Epithelial cell of proximal tubule (primary cell): Measurements from ENCODE around the gene SRP68. TPM values are rescaled to one million over a fixed set of nuclear protein-coding genes. Genes with fewer than 3 reads are reported as not detected.
"Not testable (repeated sequence)": the region's sequence is repeated elsewhere in the genome, so short reads cannot be mapped to it uniquely, and the experiment has no call there.

ENCODE experiments used
- DNase-seq: peaks from one replicate; pipeline ENCODE4 v3.0.0-alpha.2; 2011; ENCODE audit warnings: low read depth
- H3K4me3 ChIP-seq: 2 replicates; pipeline ENCODE4 v1.5.1; 2011; ENCODE audit warnings: low read depth, mild to moderate bottlenecking, low read length
- CTCF ChIP-seq: conservative IDR thresholded peaks from 2 replicates; pipeline ENCODE4 v1.5.1; 2012; ENCODE audit warnings: low read depth, mild to moderate bottlenecking, low read length
- total RNA-seq: library from RNA; depleted of rRNA; stranded (reverse); fragments of >200 nt; gene quantifications from 2 replicates; pipeline ENCODE4 v1.2.3, GENCODE V29; 2015

The SRP68 gene
- total RNA-seq, 1 donor from 2014 or later: 15.3 TPM

- TF ChIP-seq CTCF: no peak
- H3K4me3 ChIP-seq: no peak overlapping the region
- no peak for DNase-seq
These were observed 7.2 kb upstream of the SRP68 start for GRCh38 chr17:76079535-76079955.

- H3K4me3 ChIP-seq: no peak within 1 kb of the TSS
- TF ChIP-seq CTCF: no peak
- no peak for DNase-seq
These were observed 6.7 kb upstream of the SRP68 start, which contains the start of gene ZACN for GRCh38 chr17:76078860-76079534. Gene ZACN (plus strand): TSS chr17:76079182. CDS start chr17:76079265, 83 bp downstream.

GRCh38 chr17:76078370-76078769 is 6.1 kb upstream of the SRP68 start:
- H3K4me3 ChIP-seq, DNase-seq: not testable (repeated sequence)

GRCh38 chr17:76077584-76078110 is 5.3 kb upstream of the SRP68 start:
- no peak overlapping the region for H3K4me3 ChIP-seq
- no peak for DNase-seq
- TF ChIP-seq CTCF: no peak

GRCh38 chr17:76076765-76077583 is 4.7 kb upstream of the SRP68 start:
- DNase-seq: no peak
- no peak for TF ChIP-seq CTCF

GRCh38 chr17:76076146-76076764 is 3.9 kb upstream of the SRP68 start:
- DNase-seq: no peak
- TF ChIP-seq CTCF: no peak
- no peak overlapping the region for H3K4me3 ChIP-seq

More at GRCh38 chr17:76076765-76077583, 4.7 kb upstream of the SRP68 start:
- H3K4me3 ChIP-seq: no peak overlapping the region
